Measurements from ENCODE around the gene TLCD1.
"Not testable (repeated sequence)": the region's sequence is repeated elsewhere in the genome, so short reads cannot be mapped to it uniquely, and the experiment has no call there.

The TLCD1 gene

GRCh38 chr17:28746611-28747050, 20.6 kb upstream of the TLCD1 start:
- DNase-seq, result no peak

GRCh38 chr17:28745786-28746411, 19.9 kb upstream of the TLCD1 start:
- DNase-seq, result no peak

- DNase-seq, result peak; percentile 40
These were observed 19.1 kb upstream of the TLCD1 start for GRCh38 chr17:28744972-28745785.

GRCh38 chr17:28744104-28744971, 18.3 kb upstream of the TLCD1 start:
- peak; percentile 65 for DNase-seq

- peak; percentile 73 for DNase-seq
These were observed 17.4 kb upstream of the TLCD1 start, which contains the start of gene TRAF4 for GRCh38 chr17:28743243-28744103. TSS of gene TRAF4 (plus strand) at chr17:28744011. CDS start at chr17:28744113, 102 bp downstream.

GRCh38 chr17:28741358-28742349, 15.6 kb upstream of the TLCD1 start:
- no peak for DNase-seq

GRCh38 chr17:28740406-28741357, 14.6 kb upstream of the TLCD1 start:
- no peak for DNase-seq

GRCh38 chr17:28738680-28739384, 12.8 kb upstream of the TLCD1 start:
- DNase-seq, result peak; percentile 35

- no peak for DNase-seq
These were observed 12.0 kb upstream of the TLCD1 start for GRCh38 chr17:28737770-28738679.

- DNase-seq, result no peak
These were observed 11.3 kb upstream of the TLCD1 start for GRCh38 chr17:28737316-28737715.

- not testable (repeated sequence) for DNase-seq
These were observed 10.1 kb upstream of the TLCD1 start for GRCh38 chr17:28735913-28736769.

GRCh38 chr17:28735242-28735722, 9.2 kb upstream of the TLCD1 start:
- DNase-seq, result no peak

- DNase-seq, result no peak
These were observed 8.7 kb upstream of the TLCD1 start for GRCh38 chr17:28734712-28735241.

- DNase-seq, result no peak
These were observed 7.3 kb upstream of the TLCD1 start for GRCh38 chr17:28733346-28733745.

- DNase-seq, result no peak
These were observed 3.9 kb upstream of the TLCD1 start for GRCh38 chr17:28729950-28730330.
